ENCODE results near the gene CCDC91.

DNA sequence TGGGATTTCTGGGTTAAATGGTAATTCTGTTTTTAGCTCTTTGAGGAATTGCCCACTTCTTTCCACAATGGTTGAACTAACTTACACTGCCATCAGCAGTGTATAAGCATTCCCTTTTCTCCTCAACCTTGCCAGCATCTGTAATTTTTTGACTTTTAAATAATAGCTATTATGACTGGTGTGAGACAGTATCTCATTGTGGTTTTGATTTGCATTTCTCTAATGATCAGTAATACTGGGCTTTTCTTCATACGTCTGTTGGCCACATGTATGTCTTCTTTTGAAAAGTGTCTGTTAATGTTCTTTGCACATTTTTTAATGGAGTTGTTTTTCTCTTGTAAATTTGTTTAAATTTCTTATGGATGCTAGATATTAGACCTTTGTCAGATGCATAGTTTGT lies 323.7 kb downstream of the CCDC91 start:
- TF ChIP-seq POLR2A (IDR thresholded peaks at IDR 0.05) (no peak), EP300 (IDR thresholded peaks at IDR 0.05) (no peak)
- TF ChIP-seq, protein P1, sequence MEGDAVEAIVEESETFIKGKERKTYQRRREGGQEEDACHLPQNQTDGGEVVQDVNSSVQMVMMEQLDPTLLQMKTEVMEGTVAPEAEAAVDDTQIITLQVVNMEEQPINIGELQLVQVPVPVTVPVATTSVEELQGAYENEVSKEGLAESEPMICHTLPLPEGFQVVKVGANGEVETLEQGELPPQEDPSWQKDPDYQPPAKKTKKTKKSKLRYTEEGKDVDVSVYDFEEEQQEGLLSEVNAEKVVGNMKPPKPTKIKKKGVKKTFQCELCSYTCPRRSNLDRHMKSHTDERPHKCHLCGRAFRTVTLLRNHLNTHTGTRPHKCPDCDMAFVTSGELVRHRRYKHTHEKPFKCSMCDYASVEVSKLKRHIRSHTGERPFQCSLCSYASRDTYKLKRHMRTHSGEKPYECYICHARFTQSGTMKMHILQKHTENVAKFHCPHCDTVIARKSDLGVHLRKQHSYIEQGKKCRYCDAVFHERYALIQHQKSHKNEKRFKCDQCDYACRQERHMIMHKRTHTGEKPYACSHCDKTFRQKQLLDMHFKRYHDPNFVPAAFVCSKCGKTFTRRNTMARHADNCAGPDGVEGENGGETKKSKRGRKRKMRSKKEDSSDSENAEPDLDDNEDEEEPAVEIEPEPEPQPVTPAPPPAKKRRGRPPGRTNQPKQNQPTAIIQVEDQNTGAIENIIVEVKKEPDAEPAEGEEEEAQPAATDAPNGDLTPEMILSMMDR (IDR thresholded peaks at IDR 0.05): no peak
